IMR-90 (cell line): ENCODE results near the gene KIF21A. TPM values are rescaled to one million over a fixed set of nuclear protein-coding genes. Genes with fewer than 3 reads are reported as not detected.

ENCODE experiments used
- ATAC-seq: fragments of 200-7000 bp; cut with Tn5 transposase; 2 replicates; pipeline ENCODE4 v1.9.1; 2020; ENCODE audit warnings: low read depth, mild to moderate bottlenecking, moderate library complexity
- BruUV-seq: library from RNA; stranded (reverse); fragments of 400-500 nt; replicated peaks from 2 replicates; lab custom pipeline; 2021; lab: Mats Ljungman, UMichigan
- CTCF ChIA-PET: fragments of 300-600 bp; formaldehyde crosslinking; extraction: SDS; loops from one replicate; lab custom pipeline; 2021; ENCODE audit warnings: antibody characterized with exemption; lab: Yijun Ruan, JAX
- POLR2A ChIA-PET: fragments of 300-600 bp; sonication (Branson Sonifier 250); formaldehyde crosslinking; loops from one replicate; lab custom pipeline; 2022; ENCODE audit warnings: antibody characterized with exemption; ENCODE audit not compliant: unreplicated experiment; lab: Charles Lee
- DNase-seq: peaks from one replicate; pipeline ENCODE4 v3.0.0; 2013
- H2AFZ ChIP-seq: replicated peaks from 2 replicates; pipeline ENCODE3; 2013; ENCODE audit warnings: low read length, mild to moderate bottlenecking; ENCODE audit not compliant: poor library complexity
- H2AK5ac ChIP-seq: 2 replicates; pipeline ENCODE4 v1.6.1; 2013; ENCODE audit warnings: low read depth, low read length, inconsistent platforms
- H2AK9ac ChIP-seq: replicated peaks from 2 replicates; pipeline ENCODE3; 2013; ENCODE audit warnings: mild to moderate bottlenecking, low read depth, low read length, moderate library complexity; ENCODE audit not compliant: poor library complexity
- H2BK120ac ChIP-seq: 2 replicates; pipeline ENCODE4 v1.6.1; 2013; ENCODE audit warnings: low read depth, low read length, inconsistent platforms
- H2BK15ac ChIP-seq: 3 replicates; pipeline ENCODE4 v1.6.1; 2013; ENCODE audit warnings: low read depth, low read length, inconsistent platforms
- H2BK20ac ChIP-seq: 2 replicates; pipeline ENCODE4 v1.6.1; 2013; ENCODE audit warnings: low read depth, mild to moderate bottlenecking, inconsistent platforms, low read length, moderate library complexity
- H2BK5ac ChIP-seq: 2 replicates; pipeline ENCODE4 v1.6.1; 2013; ENCODE audit warnings: mild to moderate bottlenecking, low read depth, low read length, inconsistent platforms; ENCODE audit not compliant: poor library complexity, severe bottlenecking
- H3K14ac ChIP-seq: replicated peaks from 2 replicates; pipeline ENCODE4 v1.6.1; 2013; ENCODE audit warnings: low read depth, low read length, inconsistent platforms
- H3K18ac ChIP-seq: 2 replicates; pipeline ENCODE4 v1.6.1; 2013; ENCODE audit warnings: low read depth, low read length, control low read depth
- H3K23ac ChIP-seq: 2 replicates; pipeline ENCODE4 v1.6.1; 2013; ENCODE audit warnings: low read depth, low read length, inconsistent platforms
- H3K27ac ChIP-seq: 2 replicates; pipeline ENCODE4 v1.5.1; 2013; ENCODE audit warnings: mild to moderate bottlenecking, control low read depth, low read length; ENCODE audit not compliant: insufficient read depth
- H3K27me3 ChIP-seq: 2 replicates; pipeline ENCODE4 v1.6.1; 2013; ENCODE audit warnings: low read length; ENCODE audit not compliant: control insufficient read depth, insufficient read depth
- H3K36me3 ChIP-seq: 2 replicates; pipeline ENCODE4 v1.6.1; 2013; ENCODE audit warnings: low read length, mixed read lengths; ENCODE audit not compliant: control insufficient read depth, insufficient read depth
- H3K4ac ChIP-seq: 2 replicates; pipeline ENCODE4 v1.6.1; 2013; ENCODE audit warnings: low read depth, low read length, inconsistent platforms
- H3K4me1 ChIP-seq: 2 replicates; pipeline ENCODE4 v1.6.1; 2013; ENCODE audit warnings: low read length, mixed read lengths; ENCODE audit not compliant: control insufficient read depth, insufficient read depth
- H3K4me2 ChIP-seq: 2 replicates; pipeline ENCODE4 v1.6.1; 2013; ENCODE audit warnings: low read depth, mild to moderate bottlenecking, control low read depth, low read length, moderate library complexity
- H3K4me3 ChIP-seq: 2 replicates; pipeline ENCODE4 v1.5.1; 2013; ENCODE audit warnings: low read depth, mild to moderate bottlenecking, control low read depth, low read length, moderate library complexity; ENCODE audit not compliant: insufficient read depth
- H3K56ac ChIP-seq: 2 replicates; pipeline ENCODE4 v1.6.1; 2013; ENCODE audit warnings: low read length, inconsistent platforms; ENCODE audit not compliant: insufficient read depth; ENCODE audit errors: extremely low read depth
- H3K79me1 ChIP-seq, 2 experiments: 2 replicates each; pipeline ENCODE4 v1.6.1; 2013; ENCODE audit warnings: low read length in 2 of 2, inconsistent platforms in 1 of 2, low read depth in 1 of 2
- H3K9ac ChIP-seq: 2 replicates; pipeline ENCODE4 v1.6.1; 2013; ENCODE audit warnings: low read depth, low read length, control low read depth
- H3K9me1 ChIP-seq: 2 replicates; pipeline ENCODE4 v1.6.1; 2013; ENCODE audit warnings: low read length, inconsistent platforms; ENCODE audit not compliant: insufficient read depth
- H3K9me3 ChIP-seq: 2 replicates; pipeline ENCODE4 v1.6.1; 2013; ENCODE audit warnings: low read length; ENCODE audit not compliant: control insufficient read depth, insufficient read depth
- H4K20me1 ChIP-seq: 2 replicates; pipeline ENCODE4 v1.6.1; 2013; ENCODE audit warnings: low read length, inconsistent platforms; ENCODE audit not compliant: insufficient read depth
- H4K5ac ChIP-seq: 2 replicates; pipeline ENCODE4 v1.6.1; 2013; ENCODE audit warnings: mild to moderate bottlenecking, low read depth, low read length, control low read depth
- H4K8ac ChIP-seq, 2 experiments: 2 replicates each; pipeline ENCODE4 v1.6.1; 2013; ENCODE audit warnings: low read depth in 2 of 2, low read length in 2 of 2, control low read depth in 1 of 2, inconsistent platforms in 1 of 2
- H4K91ac ChIP-seq: 2 replicates; pipeline ENCODE4 v1.6.1; 2013; ENCODE audit warnings: low read depth, low read length, inconsistent platforms; ENCODE audit not compliant: insufficient read depth
- CEBPB ChIP-seq: IDR thresholded peaks from 2 replicates; pipeline ENCODE4 v1.6.1; 2012; ENCODE audit warnings: low read depth, low read length, improper control_type of control experiment
- CTCF ChIP-seq: conservative IDR thresholded peaks from 2 replicates; pipeline ENCODE4 v1.5.1; 2012; ENCODE audit warnings: mild to moderate bottlenecking, low read depth, low read length, improper control_type of control experiment
- ELK1 ChIP-seq: fragments of 150-350 bp; IDR thresholded peaks from 2 replicates; pipeline ENCODE4 v1.6.1; 2016; ENCODE audit warnings: low read depth, mild to moderate bottlenecking, low read length, moderate library complexity, borderline replicate concordance
- FOS ChIP-seq: fragments of 150-350 bp; IDR thresholded peaks from 2 replicates; pipeline ENCODE4 v1.6.1; 2016; ENCODE audit warnings: low read depth, low read length
- MAZ ChIP-seq: IDR thresholded peaks from 2 replicates; pipeline ENCODE4 v1.6.1; 2012; ENCODE audit warnings: low read depth, mild to moderate bottlenecking, low read length, improper control_type of control experiment, moderate library complexity, borderline replicate concordance
- MXI1 ChIP-seq: IDR thresholded peaks from 2 replicates; pipeline ENCODE4 v1.6.1; 2012; ENCODE audit warnings: low read depth, mild to moderate bottlenecking, low read length, moderate library complexity, borderline replicate concordance
- RAD21 ChIP-seq: IDR thresholded peaks from 2 replicates; pipeline ENCODE4 v1.6.1; 2012; ENCODE audit warnings: low read length, improper control_type of control experiment
- RCOR1 ChIP-seq: IDR thresholded peaks from 2 replicates; pipeline ENCODE4 v1.6.1; 2012; ENCODE audit warnings: mild to moderate bottlenecking, low read length, improper control_type of control experiment; ENCODE audit not compliant: insufficient replicate concordance
- RFX5 ChIP-seq: IDR thresholded peaks from 2 replicates; pipeline ENCODE4 v1.8.0; 2012; ENCODE audit warnings: low read depth, mild to moderate bottlenecking, low read length, moderate library complexity
- WGBS, 2 experiments: methylation state at CpG; one replicate each; pipeline versions ENCODE4 v1.1.5 to v1.1.7; 2013; ENCODE audit warnings: missing lambda C conversion rate in 2 of 2; ENCODE audit not compliant: insufficient read length in 1 of 2; ENCODE audit errors: extremely low coverage in 2 of 2; 5-methylcytosine and 5-hydroxymethylcytosine counted together
- dilution Hi-C: fragments of 300-500 bp; cut with HindIII; formaldehyde crosslinking; loops from one replicate; pipeline ENCODE4 v1.14.3; 2018; ENCODE audit warnings: low sequenced_read_pairs; ENCODE audit not compliant: unreplicated experiment
- in situ Hi-C: fragments of 300-500 bp; cut with MboI; formaldehyde crosslinking; loops from 3 replicates; pipeline ENCODE4 v1.14.3; 2019; ENCODE audit warnings: low sequenced_read_pairs, inconsistent platforms, mixed read lengths
- intact Hi-C: fragments of 100-400 bp; cut with micrococcal nuclease; formaldehyde crosslinking; loops from 2 replicates; pipeline ENCODE4 v1.10.0; 2022
- polyA plus RNA-seq, 3 experiments: library from polyadenylated mRNA; depleted of rRNA; stranded (reverse); fragments of >200 nt; gene quantifications; 2 replicates each; pipeline ENCODE4 v1.2.3, GENCODE V29; 2012; ENCODE audit warnings: low replicate concordance in 1 of 3
- total RNA-seq: library from RNA; depleted of rRNA; stranded (reverse); fragments of >200 nt; gene quantifications from 2 replicates; pipeline ENCODE4 v1.2.3, GENCODE V29; 2012

The KIF21A gene
- total and polyA plus RNA-seq, 2 of the 4 experiments (the other 2 are of a cell fraction): 0.38 to 1.1 TPM

GRCh38 chr12:39420043-39420442 is 22.9 kb downstream of the KIF21A start:
- H3K23ac ChIP-seq: no peak overlapping the region
- TF ChIP-seq RCOR1 (no peak), FOS (no peak), CEBPB (no peak), RAD21 (no peak), MXI1 (no peak), ELK1 (no peak), CTCF (no peak), MAZ (no peak), RFX5 (no peak)
- H2BK15ac ChIP-seq: no peak overlapping the region
- ChIA-PET POLR2A (no interaction called here), CTCF (no interaction called here)
- no peak overlapping the region for H3K18ac ChIP-seq
- H4K8ac ChIP-seq: no peak overlapping the region
- ATAC-seq (no peak), DNase-seq (no peak)
- H2AK5ac ChIP-seq: no peak overlapping the region
- H4K91ac ChIP-seq: no peak overlapping the region
- no peak overlapping the region for H2AFZ ChIP-seq
- H3K4me1 ChIP-seq: no peaks in the 10 kb centered on the region
- in situ Hi-C loops: no loop called here
- H3K27ac ChIP-seq: no peak overlapping the region
- intact Hi-C loops: no loop called here
- H3K36me3 ChIP-seq: no peaks in the 10 kb centered on the region
- H3K9me1 ChIP-seq: no peaks in the 10 kb centered on the region
- WGBS, 2 experiments: no CpG with 5 or more reads among the region's 2 CpGs
- H3K56ac ChIP-seq: no peak overlapping the region
- H2BK120ac ChIP-seq: no peak overlapping the region
- no TSS peak for BruUV-seq
- no peaks in the 10 kb centered on the region for H3K27me3 ChIP-seq
- no peak overlapping the region for H3K4me3 ChIP-seq
- dilution Hi-C loops: no loop called here
- H2BK20ac ChIP-seq: no peak overlapping the region
- no peak overlapping the region for H2BK5ac ChIP-seq
- no peak overlapping the region for H2AK9ac ChIP-seq
- H4K20me1 ChIP-seq: no peaks in the 10 kb centered on the region
- no peak overlapping the region for H3K4me2 ChIP-seq
- no peak overlapping the region for H4K5ac ChIP-seq
- no peak overlapping the region for H3K9ac ChIP-seq
- no peaks in the 10 kb centered on the region; the same call in 1 of the 2 replicates for H3K9me3 ChIP-seq
- H3K14ac ChIP-seq: no peak overlapping the region
- H3K79me1 ChIP-seq: no peaks in the 10 kb centered on the region
- H3K4ac ChIP-seq: no peak overlapping the region
